CD4-positive, alpha-beta T cell treated with Interleukin-10 for 1 hour (primary cell): ENCODE results near the gene RALGAPA2.

Source experiments
- DNase-seq: peaks from one replicate; pipeline ENCODE4 v3.0.0-alpha.2; 2020

The RALGAPA2 gene

GRCh38 chr20:20423117-20423516, 289.3 kb downstream of the RALGAPA2 start:
- no peak for DNase-seq

GRCh38 chr20:20417876-20418676, 294.4 kb downstream of the RALGAPA2 start:
- no peak for DNase-seq

- DNase-seq = no peak
Measured at GRCh38 chr20:20415321-20415720, 297.1 kb downstream of the RALGAPA2 start.

GRCh38 chr20:20414640-20415220, 297.7 kb downstream of the RALGAPA2 start:
- no peak for DNase-seq

GRCh38 chr20:20413810-20414281, 298.6 kb downstream of the RALGAPA2 start:
- no peak for DNase-seq

GRCh38 chr20:20412750-20413149, 299.7 kb downstream of the RALGAPA2 start:
- no peak for DNase-seq

- no peak for DNase-seq
Measured at GRCh38 chr20:20411836-20412235, 300.6 kb downstream of the RALGAPA2 start.

- no peak for DNase-seq
Measured at GRCh38 chr20:20411402-20411801, 301.0 kb downstream of the RALGAPA2 start.

DNA sequence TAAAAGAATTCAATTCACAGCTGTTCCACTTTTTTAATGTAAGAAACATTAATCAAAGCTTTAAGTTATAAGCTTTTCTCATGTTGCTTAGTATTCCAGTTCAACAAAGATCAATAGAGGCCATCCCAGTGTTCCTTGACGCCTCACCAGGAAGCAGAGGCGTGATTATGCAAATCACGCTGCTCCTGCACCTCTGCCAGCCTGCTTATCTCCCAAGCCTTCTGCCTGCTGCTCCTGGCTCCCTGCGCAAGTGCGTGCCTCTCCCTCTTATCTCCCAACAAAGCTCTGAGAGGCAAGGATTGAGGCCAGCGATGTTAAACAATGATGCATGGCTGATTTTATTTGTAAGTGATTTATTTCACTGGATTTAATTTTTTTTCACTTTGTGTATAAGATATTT, 301.8 kb downstream of the RALGAPA2 start:
- no peak for DNase-seq

GRCh38 chr20:20409331-20409730, 303.1 kb downstream of the RALGAPA2 start:
- DNase-seq = no peak

DNA sequence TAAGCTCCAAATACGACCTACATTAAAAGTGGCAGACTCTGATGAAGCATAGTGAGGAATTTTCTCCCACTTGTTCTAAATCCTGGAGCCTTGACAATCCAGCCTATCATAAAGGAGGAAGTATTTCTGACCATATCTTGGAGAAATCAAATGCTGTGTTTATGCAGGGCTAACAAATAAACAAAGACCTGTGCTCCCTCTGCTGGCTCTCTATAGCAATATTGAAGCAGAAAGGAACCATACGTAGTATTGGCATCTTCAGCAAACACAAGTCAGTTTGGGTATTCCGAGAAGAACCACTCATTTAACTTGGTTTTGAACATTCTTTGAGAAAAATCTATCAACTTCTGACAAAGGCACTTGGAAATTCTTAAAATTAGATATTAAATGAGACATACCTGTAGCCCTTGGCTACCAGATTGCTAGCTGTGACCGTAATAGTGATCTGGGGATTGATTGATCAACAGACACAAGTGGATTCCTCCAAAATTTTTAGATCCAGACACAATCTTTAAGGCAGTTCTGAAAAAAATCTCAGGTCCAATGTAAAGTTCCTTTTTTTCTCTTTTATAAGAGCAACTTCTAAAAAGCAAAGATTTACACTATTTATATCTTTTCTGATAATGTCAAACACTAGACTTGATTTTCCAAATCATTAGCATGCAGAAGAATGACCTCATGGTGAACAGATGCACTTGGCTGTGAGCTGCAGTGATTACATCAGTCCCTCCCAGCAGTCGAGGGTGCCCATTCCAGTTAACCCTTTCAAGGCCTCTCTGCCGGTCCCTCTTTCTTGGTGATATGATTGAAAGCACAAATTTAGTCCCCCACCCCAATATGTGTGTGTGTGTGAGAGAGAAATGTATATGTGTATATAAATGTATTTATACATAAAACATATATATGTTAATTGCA, 304.3 kb downstream of the RALGAPA2 start:
- DNase-seq = no peak

- DNase-seq = no peak
Measured at GRCh38 chr20:20406306-20406705, 306.1 kb downstream of the RALGAPA2 start.

GRCh38 chr20:20405623-20406022, 306.8 kb downstream of the RALGAPA2 start:
- no peak for DNase-seq

GRCh38 chr20:20404633-20405032, 307.8 kb downstream of the RALGAPA2 start:
- DNase-seq = no peak

DNA sequence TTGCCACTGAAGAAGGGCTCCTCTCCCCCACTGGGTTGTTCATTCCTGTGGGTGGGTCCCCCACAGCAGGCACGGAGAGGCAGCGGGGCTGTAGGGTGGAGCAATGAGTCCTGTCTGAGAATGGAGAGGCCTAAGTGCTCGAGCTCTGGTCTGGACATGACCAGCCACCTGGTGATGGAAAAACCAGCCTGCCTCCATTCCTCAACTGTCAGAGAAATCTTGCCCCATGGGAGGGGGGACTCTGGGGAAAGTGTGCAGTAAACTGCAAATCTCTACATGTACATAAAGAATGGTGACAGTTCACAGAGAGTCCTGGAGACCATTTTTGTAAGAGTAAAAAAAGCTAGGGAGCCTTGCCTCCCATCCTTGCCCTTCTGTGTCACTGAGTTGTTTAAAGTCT, 310.5 kb downstream of the RALGAPA2 start:
- DNase-seq = no peak

- no peak for DNase-seq
Measured at GRCh38 chr20:20399531-20400500, 312.6 kb downstream of the RALGAPA2 start.

GRCh38 chr20:20398123-20398522, 314.3 kb downstream of the RALGAPA2 start:
- DNase-seq = no peak

DNA sequence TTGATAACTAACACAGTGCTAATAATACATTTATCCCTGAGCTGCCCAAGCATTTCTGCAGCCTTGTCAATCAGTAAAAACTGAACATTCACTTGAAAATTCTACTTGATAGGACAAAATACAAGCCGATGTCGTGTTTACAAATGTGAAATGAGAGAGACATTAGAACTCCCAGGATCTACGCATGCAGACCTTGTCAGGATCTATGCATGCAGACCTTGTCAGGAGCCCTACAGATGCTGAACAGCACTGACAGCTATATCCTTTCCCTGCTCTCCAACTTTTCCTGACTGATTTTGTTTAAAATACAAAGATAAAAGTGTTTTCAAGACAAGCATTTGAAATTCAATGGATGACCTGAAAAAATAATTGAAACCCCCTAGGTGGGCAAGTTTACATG, 315.6 kb downstream of the RALGAPA2 start:
- no peak for DNase-seq

DNA sequence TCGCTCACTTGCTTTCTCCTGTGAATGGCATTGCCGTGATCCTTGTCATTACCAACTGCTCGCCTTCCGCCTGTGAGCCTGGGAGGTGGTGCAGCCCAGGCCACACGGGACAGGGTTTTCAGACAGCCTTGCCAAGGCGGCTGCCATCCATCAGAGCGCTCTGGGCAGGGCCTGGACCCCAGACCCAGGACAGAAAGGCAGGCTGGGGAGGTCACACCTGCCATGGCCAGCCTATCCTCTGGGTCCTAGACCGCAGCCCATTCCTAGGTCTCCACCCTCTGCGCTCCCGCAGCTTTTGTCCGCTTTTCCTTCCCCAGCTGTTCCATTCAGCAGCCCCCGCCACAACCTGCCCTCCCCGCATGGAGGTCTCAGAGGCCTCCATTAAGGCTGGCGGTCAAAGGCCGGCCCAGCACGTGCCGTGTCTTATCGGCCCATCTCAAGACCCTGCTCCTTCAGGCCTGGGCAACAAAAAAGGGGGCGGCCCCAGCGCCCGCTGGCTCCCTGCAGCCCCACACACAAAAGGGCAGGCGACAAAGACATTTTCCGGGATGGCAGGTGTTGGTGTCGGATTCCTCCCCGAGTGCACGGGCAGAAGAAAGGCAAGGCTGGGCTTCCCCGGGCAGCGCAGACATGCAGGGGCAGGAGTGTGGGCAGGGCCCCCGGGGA, 316.4 kb downstream of the RALGAPA2 start:
- no peak for DNase-seq

DNA sequence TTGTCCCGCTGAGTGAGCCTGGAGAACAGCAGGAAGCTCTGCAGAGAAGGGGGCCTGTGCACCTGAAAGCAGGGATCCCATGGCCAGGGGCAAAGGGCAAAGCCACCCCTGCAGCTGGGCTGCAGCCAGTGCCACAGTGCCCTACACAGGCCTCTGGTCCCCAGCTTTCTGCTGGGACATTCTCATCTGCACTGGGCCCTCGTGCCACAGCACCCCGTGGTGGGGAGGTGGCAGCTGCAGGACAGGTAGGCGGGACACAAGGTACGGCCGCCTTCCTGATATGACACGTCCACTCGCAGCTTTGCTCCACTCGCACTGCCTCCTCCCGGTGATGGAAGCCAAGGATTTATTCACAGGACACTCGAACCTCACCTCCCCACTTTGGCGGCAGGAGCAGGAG, 317.4 kb downstream of the RALGAPA2 start:
- no peak for DNase-seq
